B cell (primary cell): ENCODE results near the gene CDK2.

Experiments
- EZH2 ChIP-seq: IDR thresholded peaks from 2 replicates; pipeline ENCODE4 v1.6.1; 2012; ENCODE audit warnings: borderline replicate concordance, low read depth, mild to moderate bottlenecking, moderate library complexity, low read length; ENCODE audit not compliant: insufficient read depth, poor library complexity, severe bottlenecking
- TF ChIP-seq, protein P1 (sequence below): fragments of 200-600 bp; IDR thresholded peaks from one replicate; pipeline ENCODE4 v1.8.0; 2022; ENCODE audit warnings: antibody characterized with exemption, mild to moderate bottlenecking

- TF ChIP-seq, protein P1, sequence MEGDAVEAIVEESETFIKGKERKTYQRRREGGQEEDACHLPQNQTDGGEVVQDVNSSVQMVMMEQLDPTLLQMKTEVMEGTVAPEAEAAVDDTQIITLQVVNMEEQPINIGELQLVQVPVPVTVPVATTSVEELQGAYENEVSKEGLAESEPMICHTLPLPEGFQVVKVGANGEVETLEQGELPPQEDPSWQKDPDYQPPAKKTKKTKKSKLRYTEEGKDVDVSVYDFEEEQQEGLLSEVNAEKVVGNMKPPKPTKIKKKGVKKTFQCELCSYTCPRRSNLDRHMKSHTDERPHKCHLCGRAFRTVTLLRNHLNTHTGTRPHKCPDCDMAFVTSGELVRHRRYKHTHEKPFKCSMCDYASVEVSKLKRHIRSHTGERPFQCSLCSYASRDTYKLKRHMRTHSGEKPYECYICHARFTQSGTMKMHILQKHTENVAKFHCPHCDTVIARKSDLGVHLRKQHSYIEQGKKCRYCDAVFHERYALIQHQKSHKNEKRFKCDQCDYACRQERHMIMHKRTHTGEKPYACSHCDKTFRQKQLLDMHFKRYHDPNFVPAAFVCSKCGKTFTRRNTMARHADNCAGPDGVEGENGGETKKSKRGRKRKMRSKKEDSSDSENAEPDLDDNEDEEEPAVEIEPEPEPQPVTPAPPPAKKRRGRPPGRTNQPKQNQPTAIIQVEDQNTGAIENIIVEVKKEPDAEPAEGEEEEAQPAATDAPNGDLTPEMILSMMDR, result no peak
- no peak for TF ChIP-seq EZH2
Measured at GRCh38 chr12:55993230-55993853, 26.7 kb downstream of the CDK2 start.
